Esophagus muscularis mucosa (tissue), 4 donors: Measurements from ENCODE around the gene IL2RA. TPM values are rescaled to one million over a fixed set of nuclear protein-coding genes. Genes with fewer than 3 reads are reported as not detected.
"Not testable (repeated sequence)": the region's sequence is repeated elsewhere in the genome, so short reads cannot be mapped to it uniquely, and the experiment has no call there.

Source experiments
- DNase-seq: peaks from one replicate; pipeline ENCODE4 v3.0.0-alpha.2; 2017; ENCODE audit errors: extremely low spot score
- H3K27ac ChIP-seq, 4 donors: fragments of 200-600 bp; sonication (generic); replicated peaks in 1 of 4; 1 replicate in 3 of 4; 2 replicates in 1 of 4; pipeline ENCODE4 v1.5.1; 2016 to 2019; ENCODE audit warnings: mild to moderate bottlenecking in 1 of 4
- H3K27me3 ChIP-seq, 4 donors: fragments of 200-600 bp; sonication (generic); one replicate each; pipeline versions ENCODE4 v1.5.1 to v1.6.0; 2016 to 2019
- H3K36me3 ChIP-seq, 4 donors: fragments of 200-600 bp; sonication (generic); one replicate each; pipeline ENCODE4 v1.5.1; 2016 to 2019
- H3K4me1 ChIP-seq, 4 donors: fragments of 200-600 bp; sonication (generic); one replicate each; pipeline ENCODE4 v1.5.1; 2016 to 2019
- H3K4me3 ChIP-seq, 4 donors: fragments of 200-600 bp; sonication (generic); 1 replicate in 2 of 4; 2 replicates in 2 of 4; pipeline ENCODE4 v1.5.1; 2016 to 2019; ENCODE audit warnings: mild to moderate bottlenecking in 4 of 4, moderate library complexity in 1 of 4
- H3K9me3 ChIP-seq, 4 donors: fragments of 200-600 bp; sonication (generic); 1 replicate in 3 of 4; 2 replicates in 1 of 4; pipeline ENCODE4 v1.5.1; 2016 to 2019
- EP300 ChIP-seq: sonication (generic); formaldehyde crosslinking; IDR thresholded peaks from one replicate; pipeline ENCODE4 v1.6.1; 2017; ENCODE audit warnings: antibody characterized with exemption
- POLR2A ChIP-seq: fragments of 450-650 bp; IDR thresholded peaks from one replicate; pipeline ENCODE4 v1.6.1; 2017; ENCODE audit warnings: antibody characterized with exemption, moderate library complexity, mild to moderate bottlenecking, low read depth
- POLR2AphosphoS5 ChIP-seq, 2 donors: sonication (generic); formaldehyde crosslinking; IDR thresholded peaks; one replicate each; pipeline ENCODE4 v1.6.1; 2017; ENCODE audit warnings: antibody characterized with exemption in 2 of 2
- WGBS: methylation state at CpG from one replicate; pipeline ENCODE4 v1.1.5; 2018; 5-methylcytosine and 5-hydroxymethylcytosine counted together
- intact Hi-C: fragments of 100-400 bp; cut with DNase I; formaldehyde crosslinking; loops from one replicate; pipeline ENCODE4 v1.15.1; 2023
- small RNA-seq, 3 donors: library from RNA; depleted of rRNA; stranded (forward); fragments of <200 nt; gene quantifications; one replicate each; pipeline ENCODE3, GENCODE V24; 2016
- total RNA-seq, 4 donors: library from RNA; depleted of rRNA; stranded (reverse); fragments of >200 nt; gene quantifications; one replicate each; pipeline versions ENCODE4 v1.1.0 to v1.2.1, GENCODE V29; 2016
- TF ChIP-seq, protein P1 (sequence below), 3 experiments: fragments of 200-600 bp in 2 of 3; fragments of 450-650 bp in 1 of 3; sonication (generic) in 2 of 3; IDR thresholded peaks; one replicate each; pipeline ENCODE4 v1.5.1; 2017 to 2019; ENCODE audit warnings: antibody characterized with exemption in 3 of 3, mild to moderate bottlenecking in 2 of 3, moderate library complexity in 1 of 3

The IL2RA gene
- total RNA-seq, 4 donors from 2014 or later: 0.39 to 17.4 (median 1.1) TPM

DNA sequence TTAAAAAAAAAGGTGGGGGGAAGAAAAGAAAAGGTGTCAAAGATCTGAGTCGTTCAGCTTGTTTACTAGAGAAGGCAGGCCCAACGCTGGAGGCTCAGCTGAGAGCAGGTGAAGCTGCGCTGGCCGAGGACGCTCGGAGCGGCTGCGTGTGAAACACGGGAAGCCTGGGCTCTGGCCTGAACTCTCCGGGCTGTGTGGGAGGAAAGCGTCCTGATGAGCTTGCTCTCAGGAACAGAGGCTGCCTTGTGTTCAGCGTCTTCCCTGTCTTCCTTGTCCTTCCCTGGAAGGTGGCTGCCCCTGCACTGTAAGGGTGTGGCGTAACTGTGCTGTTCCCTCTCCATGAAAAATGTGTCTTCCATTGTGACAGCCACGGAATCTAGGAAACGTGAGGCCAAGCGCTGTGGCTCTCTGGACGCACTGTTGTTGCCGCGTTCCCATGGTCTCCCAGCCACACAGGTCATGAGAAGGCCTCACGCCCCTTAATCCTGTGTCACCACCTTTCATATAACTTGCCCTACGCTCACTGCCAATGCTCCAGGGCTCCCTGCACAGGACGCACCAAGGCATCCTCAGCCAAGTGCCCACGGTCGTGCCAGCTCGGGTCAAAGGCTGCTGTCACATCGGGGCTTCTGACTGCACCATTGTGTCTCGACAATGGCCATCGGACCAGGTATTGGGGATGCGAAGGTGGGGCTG lies 100.6 kb downstream of the IL2RA start:
- 93% methylated on average over 28 of the region's 29 CpGs for WGBS
- Histone ChIP-seq H3K27me3 (no peaks in the 10 kb centered on the region), H3K4me3 (no peak overlapping the region), H3K9me3 (no peaks in the 10 kb centered on the region), H3K36me3 (peaks cover 0 to 78% (median 22%) of the 10 kb centered on the region in 4 donors), H3K27ac (no peak overlapping the region), H3K4me1 (peaks cover 0 to 11% (median 4%) of the 10 kb centered on the region in 4 donors)
- intact Hi-C loops: no loop called here
- DNase-seq: no peak
- TF ChIP-seq, protein P1, sequence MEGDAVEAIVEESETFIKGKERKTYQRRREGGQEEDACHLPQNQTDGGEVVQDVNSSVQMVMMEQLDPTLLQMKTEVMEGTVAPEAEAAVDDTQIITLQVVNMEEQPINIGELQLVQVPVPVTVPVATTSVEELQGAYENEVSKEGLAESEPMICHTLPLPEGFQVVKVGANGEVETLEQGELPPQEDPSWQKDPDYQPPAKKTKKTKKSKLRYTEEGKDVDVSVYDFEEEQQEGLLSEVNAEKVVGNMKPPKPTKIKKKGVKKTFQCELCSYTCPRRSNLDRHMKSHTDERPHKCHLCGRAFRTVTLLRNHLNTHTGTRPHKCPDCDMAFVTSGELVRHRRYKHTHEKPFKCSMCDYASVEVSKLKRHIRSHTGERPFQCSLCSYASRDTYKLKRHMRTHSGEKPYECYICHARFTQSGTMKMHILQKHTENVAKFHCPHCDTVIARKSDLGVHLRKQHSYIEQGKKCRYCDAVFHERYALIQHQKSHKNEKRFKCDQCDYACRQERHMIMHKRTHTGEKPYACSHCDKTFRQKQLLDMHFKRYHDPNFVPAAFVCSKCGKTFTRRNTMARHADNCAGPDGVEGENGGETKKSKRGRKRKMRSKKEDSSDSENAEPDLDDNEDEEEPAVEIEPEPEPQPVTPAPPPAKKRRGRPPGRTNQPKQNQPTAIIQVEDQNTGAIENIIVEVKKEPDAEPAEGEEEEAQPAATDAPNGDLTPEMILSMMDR (IDR thresholded peaks at IDR 0.05): no peak
- TF ChIP-seq POLR2AphosphoS5 (IDR thresholded peaks at IDR 0.05): no peak
- TF ChIP-seq EP300: no peak
- TF ChIP-seq POLR2A: no peak

DNA sequence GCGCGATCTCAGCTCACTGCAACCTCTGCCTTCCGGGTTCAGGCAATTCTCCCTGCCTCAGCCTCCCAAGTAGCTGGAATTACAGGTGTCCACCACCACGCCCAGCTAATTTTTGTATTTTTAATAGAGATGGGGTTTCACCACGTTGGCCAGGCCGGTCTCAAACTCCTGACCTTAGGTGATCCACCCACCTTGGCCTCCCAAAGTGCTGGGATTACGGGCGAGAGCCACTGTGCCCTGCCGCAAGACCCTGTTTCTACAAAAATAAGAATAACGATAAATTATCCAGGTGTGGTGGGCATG lies 101.2 kb downstream of the IL2RA start:
- H3K36me3 ChIP-seq: peaks cover 0 to 81% (median 27%) of the 10 kb centered on the region in 4 donors
- H3K27me3 ChIP-seq, H3K9me3 ChIP-seq, H3K4me3 ChIP-seq, intact Hi-C loops, DNase-seq, H3K27ac ChIP-seq: not testable (repeated sequence)
- H3K4me1 ChIP-seq: peaks cover 0 to 11% (median 4%) of the 10 kb centered on the region in 4 donors
- 93% methylated on average over 10 of the region's 10 CpGs for WGBS

Small RNA genes lying within 50 kb of the gene (small RNA-seq; reads per million reads assigned to genes)
- gene RF00397: 0 reads per million in 3 donors

Other genes starting within 250 kb of the IL2RA start
- gene GDI2, start 248.9 kb downstream of the IL2RA start, total RNA-seq: 100 to 1,000 TPM; 194 to 233 (median 210) TPM
- gene ANKRD16, start 172.5 kb downstream of the IL2RA start, total RNA-seq: 1 to 10 TPM; 5.1 to 9.0 (median 5.9) TPM
- 10 to 100 TPM; 90.3 to 93.0 (median 92.3) TPM for gene FBH1, start 172.1 kb downstream of the IL2RA start, total RNA-seq
- gene IL15RA, start 84.8 kb downstream of the IL2RA start, total RNA-seq: 10 to 100 TPM; 19.5 to 30.1 (median 24.2) TPM
- gene RBM17, start 26.7 kb upstream of the IL2RA start, total RNA-seq: 10 to 100 TPM; 48.5 to 72.9 (median 59.5) TPM
- 10 to 100 TPM; 22.4 to 49.1 (median 37.9) TPM for gene PFKFB3, start 140.6 kb upstream of the IL2RA start, total RNA-seq